Thyroid gland (tissue), 4 donors: ENCODE measurements around the gene CAMK2G. TPM values are rescaled to one million over a fixed set of nuclear protein-coding genes. Genes with fewer than 3 reads are reported as not detected.

Experiments used
- DNase-seq, 2 donors: peaks; one replicate each; pipeline ENCODE4 v3.0.0-alpha.2; 2019
- H3K27ac ChIP-seq, 3 donors: fragments of 200-600 bp; sonication (generic); 1 replicate in 2 of 3; 2 replicates in 1 of 3; pipeline ENCODE4 v1.5.1; 2016 to 2019; ENCODE audit warnings: mild to moderate bottlenecking in 1 of 3, moderate library complexity in 1 of 3
- H3K27me3 ChIP-seq: fragments of 200-600 bp; sonication (generic); one replicate; pipeline ENCODE4 v1.5.1; 2019
- H3K36me3 ChIP-seq, 2 donors: fragments of 200-600 bp; sonication (generic); one replicate each; pipeline ENCODE4 v1.5.1; 2016 to 2019
- H3K4me1 ChIP-seq, 2 donors: fragments of 200-600 bp; sonication (generic); one replicate each; pipeline ENCODE4 v1.5.1; 2017 to 2019
- H3K4me3 ChIP-seq, 3 donors: fragments of 200-600 bp; sonication (generic); replicated peaks in 1 of 3; 1 replicate in 2 of 3; 2 replicates in 1 of 3; pipeline ENCODE4 v1.5.1; 2016; ENCODE audit warnings: mild to moderate bottlenecking in 1 of 3
- H3K9me3 ChIP-seq: fragments of 200-600 bp; sonication (generic); one replicate; pipeline ENCODE4 v1.5.1; 2017
- CTCF ChIP-seq, 6 experiments: fragments of 200-600 bp in 3 of 6; fragments of 450-650 bp in 3 of 6; sonication (generic) in 3 of 6; IDR thresholded peaks; one replicate each; pipeline ENCODE4 v1.5.1; 2016 to 2019; ENCODE audit warnings: antibody characterized with exemption in 6 of 6, mild to moderate bottlenecking in 2 of 6, inconsistent platforms in 1 of 6, moderate library complexity in 1 of 6
- POLR2A ChIP-seq, 2 donors: fragments of 450-650 bp; IDR thresholded peaks; one replicate each; pipeline ENCODE4 v1.6.1; 2017; ENCODE audit warnings: antibody characterized with exemption in 2 of 2, mild to moderate bottlenecking in 2 of 2, moderate library complexity in 1 of 2
- WGBS, 2 donors: methylation state at CpG; one replicate each; pipeline ENCODE4 v1.1.5; 2017; 5-methylcytosine and 5-hydroxymethylcytosine counted together
- intact Hi-C: fragments of 100-400 bp; cut with DNase I; formaldehyde crosslinking; loops from one replicate; pipeline ENCODE4 v1.15.1; 2023
- total RNA-seq, 4 donors: library from RNA; depleted of rRNA; stranded (reverse); fragments of >200 nt; gene quantifications; one replicate each; pipeline ENCODE4 v1.2.3, GENCODE V29; 2016

CAMK2G gene
- total RNA-seq, 4 donors from 2014 or later: 21.2 to 27.4 (median 22.3) TPM

- peaks cover 5 to 20% of the 10 kb centered on the region in 2 donors for H3K4me1 ChIP-seq
- TF ChIP-seq POLR2A (IDR thresholded peaks at IDR 0.05) (no peak), CTCF (IDR thresholded peaks at IDR 0.05) (no peak)
- no peak overlapping the region for H3K4me3 ChIP-seq
- intact Hi-C loops: no loop called here
- H3K36me3 ChIP-seq: peaks cover 0 to 4% of the 10 kb centered on the region in 2 donors
- H3K27me3 ChIP-seq: no peaks in the 10 kb centered on the region
- no peaks in the 10 kb centered on the region for H3K9me3 ChIP-seq
- H3K27ac ChIP-seq: no peak overlapping the region
- DNase-seq: no peak
- 77 to 89% methylated on average over 5 of the region's 5 CpGs for WGBS, 2 donors
Observed at GRCh38 chr10:73868655-73869195, 5.6 kb downstream of the CAMK2G start.

- Histone ChIP-seq H3K4me3 (no peak overlapping the region), H3K9me3 (no peaks in the 10 kb centered on the region), H3K36me3 (peaks cover 0 to 4% of the 10 kb centered on the region in 2 donors), H3K4me1 (peaks cover 2 to 15% of the 10 kb centered on the region in 2 donors), H3K27me3 (no peaks in the 10 kb centered on the region), H3K27ac (no peak overlapping the region)
- no peak for DNase-seq
- intact Hi-C loops: no loop called here
- TF ChIP-seq CTCF (IDR thresholded peaks at IDR 0.05): no peak
- TF ChIP-seq POLR2A (IDR thresholded peaks at IDR 0.05): no peak
- 88 to 89% methylated on average over 10 to 11 of the region's 11 CpGs for WGBS, 2 donors
Observed at GRCh38 chr10:73867871-73868631, 6.3 kb downstream of the CAMK2G start.

- 77 to 84% methylated on average over 9 to 10 of the region's 10 CpGs for WGBS, 2 donors
- H3K27ac ChIP-seq: peak overlapping the region in 1 of 3 donors; percentile 28
- H3K9me3 ChIP-seq: no peaks in the 10 kb centered on the region
- intact Hi-C loops: no loop called here
- TF ChIP-seq CTCF (IDR thresholded peaks at IDR 0.05) (no peak), POLR2A (IDR thresholded peaks at IDR 0.05) (no peak)
- no peak overlapping the region for H3K4me3 ChIP-seq
- peaks cover 0 to 4% of the 10 kb centered on the region in 2 donors for H3K36me3 ChIP-seq
- no peak for DNase-seq
- no peaks in the 10 kb centered on the region for H3K27me3 ChIP-seq
- peaks cover 0 to 15% of the 10 kb centered on the region in 2 donors for H3K4me1 ChIP-seq
Observed at GRCh38 chr10:73867126-73867807, 7.1 kb downstream of the CAMK2G start.

- Histone ChIP-seq H3K9me3 (no peaks in the 10 kb centered on the region), H3K4me3 (no peak overlapping the region), H3K36me3 (peaks cover 0 to 4% of the 10 kb centered on the region in 2 donors), H3K27ac (peak overlapping the region in 1 of 3 donors; percentile 28), H3K4me1 (peaks cover 0 to 15% of the 10 kb centered on the region in 2 donors), H3K27me3 (no peaks in the 10 kb centered on the region)
- TF ChIP-seq CTCF (IDR thresholded peaks at IDR 0.05) (no peak), POLR2A (IDR thresholded peaks at IDR 0.05) (no peak)
- DNase-seq: no peak
- 87 to 96% methylated on average over 7 of the region's 7 CpGs for WGBS, 2 donors
- intact Hi-C loops: no loop called here
Observed at GRCh38 chr10:73866621-73867020, 7.7 kb downstream of the CAMK2G start.
